GM19395 (cell line): ENCODE measurements around the gene PAPSS2.
"Not testable (repeated sequence)": the region's sequence is repeated elsewhere in the genome, so short reads cannot be mapped to it uniquely, and the experiment has no call there.

ENCODE experiments used
- ATAC-seq: cut with Tn5 transposase; IDR thresholded peaks from one replicate; pipeline ENCODE4 v1.9.1; 2021; ENCODE audit warnings: mild to moderate bottlenecking, moderate library complexity; ENCODE audit not compliant: unreplicated experiment

The PAPSS2 gene

GRCh38 chr10:87702260-87702972 lies 42.7 kb downstream of the PAPSS2 start:
- ATAC-seq = no peak

GRCh38 chr10:87702973-87703294 lies 43.3 kb downstream of the PAPSS2 start:
- ATAC-seq = no peak

GRCh38 chr10:87703771-87704170 lies 44.1 kb downstream of the PAPSS2 start:
- no peak for ATAC-seq

GRCh38 chr10:87705339-87705738 lies 45.7 kb downstream of the PAPSS2 start:
- no peak for ATAC-seq

GRCh38 chr10:87706731-87707130 lies 47.1 kb downstream of the PAPSS2 start:
- ATAC-seq = no peak

- ATAC-seq = no peak
Measured at GRCh38 chr10:87707254-87707653, 47.6 kb downstream of the PAPSS2 start.

GRCh38 chr10:87712913-87713616 lies 53.4 kb downstream of the PAPSS2 start:
- no peak for ATAC-seq

- no peak for ATAC-seq
Measured at GRCh38 chr10:87713707-87714106, 54.0 kb downstream of the PAPSS2 start.

GRCh38 chr10:87715552-87716347 lies 56.1 kb downstream of the PAPSS2 start:
- ATAC-seq = no peak

GRCh38 chr10:87716348-87716670 lies 56.6 kb downstream of the PAPSS2 start:
- ATAC-seq = no peak

- ATAC-seq = no peak
Measured at GRCh38 chr10:87720665-87721064, 61.0 kb downstream of the PAPSS2 start.

GRCh38 chr10:87721781-87722180 lies 62.1 kb downstream of the PAPSS2 start:
- ATAC-seq = no peak

GRCh38 chr10:87722716-87723115 lies 63.0 kb downstream of the PAPSS2 start:
- no peak for ATAC-seq

- ATAC-seq = no peak
Measured at GRCh38 chr10:87723500-87723899, 63.8 kb downstream of the PAPSS2 start.

- no peak for ATAC-seq
Measured at GRCh38 chr10:87724789-87725188, 65.1 kb downstream of the PAPSS2 start.

- no peak for ATAC-seq
Measured at GRCh38 chr10:87729940-87730339, 70.3 kb downstream of the PAPSS2 start.

GRCh38 chr10:87733081-87733480 lies 73.4 kb downstream of the PAPSS2 start:
- no peak for ATAC-seq

- no peak for ATAC-seq
Measured at GRCh38 chr10:87734987-87735827, 75.5 kb downstream of the PAPSS2 start.

GRCh38 chr10:87738253-87738652 lies 78.6 kb downstream of the PAPSS2 start:
- ATAC-seq = not testable (repeated sequence)

- ATAC-seq = no peak
Measured at GRCh38 chr10:87739703-87740102, 80.0 kb downstream of the PAPSS2 start.

- ATAC-seq = no peak
Measured at GRCh38 chr10:87740254-87740655, 80.6 kb downstream of the PAPSS2 start.
